Measurements from ENCODE around the gene RASGRP2.
A peak's percentile ranks its signal among the peaks of the same experiment; 100 is the strongest.

The RASGRP2 gene

GRCh38 chr11:64694026-64694755 lies 49.8 kb downstream of the RASGRP2 start:
- DNase-seq, result no peak

GRCh38 chr11:64692764-64693331 lies 51.1 kb downstream of the RASGRP2 start:
- no peak for DNase-seq

GRCh38 chr11:64691543-64691942 lies 52.4 kb downstream of the RASGRP2 start:
- DNase-seq, result no peak

DNA sequence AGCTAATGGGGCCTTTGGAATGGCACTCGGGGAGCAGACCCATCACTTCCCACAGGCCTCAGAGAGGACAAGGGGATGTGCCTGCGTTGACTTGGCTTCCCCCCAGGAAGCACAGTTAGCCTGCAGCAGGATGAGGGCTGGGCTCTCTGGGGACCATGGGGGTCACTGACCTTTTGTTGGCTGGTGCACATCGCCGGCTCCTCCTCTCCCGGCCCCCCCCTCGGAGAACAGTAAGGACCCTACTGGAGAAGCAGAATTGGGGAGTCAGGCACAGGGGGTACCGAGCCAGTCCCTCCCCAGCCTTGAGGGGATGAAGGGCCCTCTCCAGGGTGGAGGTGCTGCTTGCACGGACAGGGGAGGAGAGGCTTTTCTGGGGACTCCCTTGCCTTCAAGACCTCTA lies 53.7 kb downstream of the RASGRP2 start:
- DNase-seq, result no peak

DNA sequence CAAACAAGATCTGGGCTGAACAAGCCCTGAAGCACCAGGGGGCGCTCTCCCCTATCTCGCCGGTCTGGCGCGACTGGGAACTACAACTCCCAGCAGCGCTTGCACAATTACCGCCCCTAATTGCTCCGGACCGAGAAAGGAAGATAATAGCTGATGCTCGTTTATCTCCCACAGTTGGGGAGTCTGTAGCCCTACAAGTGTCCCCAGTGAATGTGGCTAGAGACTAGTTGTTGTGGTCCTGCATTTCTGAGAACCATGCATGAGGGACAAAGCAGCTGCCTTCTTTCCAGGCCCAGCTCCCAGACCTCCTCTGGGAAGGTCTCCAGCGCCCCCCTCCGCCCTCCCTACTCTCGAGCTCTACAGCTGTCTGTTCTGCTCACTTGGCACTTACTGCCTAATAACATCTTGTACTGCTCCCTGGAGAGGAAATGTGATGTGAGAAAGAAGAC lies 55.4 kb downstream of the RASGRP2 start:
- peak; percentile 87 to 90 for DNase-seq

DNA sequence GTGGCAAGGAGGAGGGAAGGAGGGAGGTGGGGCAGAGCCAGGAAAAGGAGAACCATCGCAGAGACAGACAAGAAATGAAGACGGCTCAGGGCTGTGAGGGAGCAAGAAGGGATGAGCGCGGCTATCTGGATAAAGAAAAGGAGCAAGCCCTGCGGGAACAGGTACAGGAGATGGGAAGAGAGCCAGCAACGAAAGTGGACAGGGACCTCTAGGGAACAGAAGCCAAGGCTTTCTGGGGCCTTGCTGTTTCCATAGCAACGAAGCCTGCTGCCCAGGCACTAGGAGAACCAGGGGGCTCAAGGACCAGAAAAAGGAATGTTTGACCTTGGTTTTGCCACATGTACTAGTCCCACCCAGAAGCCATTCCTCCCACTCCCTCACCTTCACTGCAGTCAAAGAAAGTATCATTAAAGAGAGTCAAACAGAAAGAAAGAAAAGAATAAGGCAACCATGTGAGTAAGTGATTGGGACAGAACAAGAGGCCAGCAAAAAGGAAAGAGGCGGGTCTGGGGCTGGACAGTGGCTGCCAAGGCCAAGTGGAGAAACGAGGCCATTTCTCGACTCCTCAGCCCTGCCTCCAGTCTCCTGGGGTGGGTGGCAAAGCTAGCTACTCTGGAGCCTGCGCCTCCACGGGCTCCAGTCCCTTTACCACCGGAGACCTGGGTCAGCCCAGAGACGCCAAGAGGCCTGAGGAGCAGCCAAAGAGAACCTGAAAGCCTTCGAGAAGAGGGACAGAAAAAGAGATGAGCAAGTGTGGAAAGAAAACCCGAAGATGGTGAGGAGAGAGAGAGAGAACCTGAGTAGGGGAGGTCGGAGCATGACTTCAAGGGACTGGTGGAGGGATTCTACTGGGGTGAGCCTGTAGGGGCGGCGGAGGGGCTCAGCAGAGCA lies 56.1 kb downstream of the RASGRP2 start:
- DNase-seq, result no peak

DNA sequence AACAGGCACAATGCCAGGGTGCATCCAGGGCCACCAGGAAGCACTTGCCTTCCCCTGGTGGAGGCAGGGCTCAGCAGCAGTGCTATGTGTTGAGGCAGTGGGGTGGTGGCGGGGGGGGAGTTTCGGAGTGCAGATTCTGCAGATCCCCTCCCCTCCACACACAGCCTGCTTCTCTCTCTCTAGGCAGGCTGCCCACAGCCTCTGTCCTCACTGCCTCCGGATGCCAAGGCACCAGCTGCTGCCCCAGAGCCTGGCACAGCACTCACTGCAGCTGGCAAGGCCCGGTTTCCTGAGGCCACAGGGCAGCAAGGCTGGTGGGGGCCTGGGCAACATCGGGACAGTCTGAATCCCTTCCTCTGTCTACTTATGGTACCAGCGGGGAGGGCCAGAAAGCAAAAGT lies 56.7 kb downstream of the RASGRP2 start:
- DNase-seq, result no peak

GRCh38 chr11:64686466-64687170 lies 57.3 kb downstream of the RASGRP2 start:
- no peak for DNase-seq

GRCh38 chr11:64685536-64685935 lies 58.4 kb downstream of the RASGRP2 start:
- no peak for DNase-seq

DNA sequence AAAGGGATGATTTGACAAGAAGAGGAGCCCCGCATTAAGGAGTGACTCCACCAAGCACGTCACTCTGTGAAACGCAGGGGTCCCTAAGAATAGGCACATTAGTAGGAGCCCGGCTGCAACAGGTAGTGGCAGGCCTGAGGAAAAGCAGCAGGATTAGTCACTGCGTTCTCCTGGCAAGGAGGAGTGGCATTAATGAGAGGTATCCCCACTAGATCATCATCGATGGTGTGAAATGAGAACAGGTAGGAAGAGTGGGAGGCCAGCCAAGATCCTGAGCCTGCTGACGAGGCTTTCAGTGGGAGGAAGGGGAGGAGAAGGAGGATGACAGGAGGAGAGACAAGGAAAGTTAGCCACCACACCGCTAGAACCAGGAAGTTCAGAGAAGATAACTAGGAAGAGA lies 59.6 kb downstream of the RASGRP2 start:
- no peak for DNase-seq

DNA sequence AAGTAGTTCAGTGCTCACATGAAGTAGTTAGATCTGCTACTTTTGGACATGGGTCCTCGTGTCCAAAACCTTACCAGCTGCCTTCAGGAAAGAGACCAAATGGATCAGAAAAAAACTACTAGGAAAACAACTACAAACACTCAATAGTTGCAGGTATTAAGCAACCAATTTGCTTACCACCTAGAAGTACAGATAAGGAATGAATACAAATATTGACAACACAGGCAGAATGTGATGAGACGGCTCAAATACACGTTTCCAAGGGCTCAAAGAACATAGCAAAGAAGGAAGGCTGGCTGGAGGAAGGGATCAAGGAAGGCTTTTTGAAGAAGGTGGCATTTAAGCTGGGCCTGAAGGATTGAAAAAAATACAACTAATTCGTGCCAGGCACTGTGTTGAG lies 62.8 kb downstream of the RASGRP2 start:
- no peak for DNase-seq

DNA sequence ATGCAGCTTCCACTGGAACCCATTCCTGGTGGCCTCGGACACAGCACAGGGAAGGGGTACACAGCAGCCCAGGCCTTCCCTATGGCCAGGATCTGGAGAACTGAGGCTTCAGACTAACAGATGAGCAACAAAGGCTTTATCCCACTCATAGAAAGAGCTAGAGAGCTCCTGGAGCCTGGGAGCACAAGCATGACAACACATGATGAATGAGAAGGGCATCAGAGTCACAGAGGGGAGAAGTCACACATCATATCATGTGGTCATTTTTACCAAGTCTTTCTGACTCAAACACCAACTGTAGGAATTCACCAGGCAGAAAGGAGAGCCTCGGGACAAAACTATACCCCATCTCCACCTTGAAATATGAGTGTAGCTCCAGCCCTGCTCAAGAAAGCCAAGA lies 64.1 kb downstream of the RASGRP2 start:
- no peak for DNase-seq

- no peak for DNase-seq
These were observed 66.4 kb downstream of the RASGRP2 start for GRCh38 chr11:64677441-64678023.
